HEK293 (cell line): ENCODE data around the gene RNU1-2.

Experiments
- CTCF ChIP-seq: fragments of 450-650 bp; formaldehyde crosslinking; IDR thresholded peaks from 2 replicates; pipeline ENCODE4 v1.5.1; 2016; ENCODE audit warnings: missing biosample characterization, missing genetic modification characterization
- HOXC10 ChIP-seq: sonication (generic); formaldehyde crosslinking; IDR thresholded peaks from 2 replicates; pipeline ENCODE4 v1.8.1; 2023; ENCODE audit warnings: mild to moderate bottlenecking, missing genetic modification reagents
- KLF16 ChIP-seq: fragments of 450-650 bp; formaldehyde crosslinking; IDR thresholded peaks from 2 replicates; pipeline ENCODE4 v1.5.1; 2017; ENCODE audit warnings: missing biosample characterization, missing genetic modification characterization
- KLF7 ChIP-seq: fragments of 450-650 bp; formaldehyde crosslinking; IDR thresholded peaks from 2 replicates; pipeline ENCODE4 v1.5.1; 2016; ENCODE audit warnings: missing biosample characterization, missing genetic modification characterization, borderline replicate concordance
- PRDM1 ChIP-seq: fragments of 450-650 bp; formaldehyde crosslinking; IDR thresholded peaks from 2 replicates; pipeline ENCODE4; 2016; ENCODE audit warnings: missing biosample characterization, missing genetic modification characterization
- PRDM2 ChIP-seq: fragments of 450-650 bp; formaldehyde crosslinking; IDR thresholded peaks from 2 replicates; pipeline ENCODE4 v1.5.1; 2016; ENCODE audit warnings: missing biosample characterization, missing genetic modification characterization, borderline replicate concordance
- TRIM28 ChIP-seq: IDR thresholded peaks from 2 replicates; pipeline ENCODE4 v1.6.1; 2011; ENCODE audit warnings: low read length, control low read depth, borderline replicate concordance
- ZBTB8A ChIP-seq: fragments of 450-650 bp; formaldehyde crosslinking; IDR thresholded peaks from 2 replicates; pipeline ENCODE4 v1.5.1; 2016; ENCODE audit warnings: missing biosample characterization, missing genetic modification characterization
- ZNF121 ChIP-seq: fragments of 450-650 bp; formaldehyde crosslinking; IDR thresholded peaks from 2 replicates; pipeline ENCODE4 v1.5.1; 2016; ENCODE audit warnings: missing biosample characterization, missing genetic modification characterization
- ZNF16 ChIP-seq: fragments of 450-650 bp; formaldehyde crosslinking; IDR thresholded peaks from 2 replicates; pipeline ENCODE4 v1.5.1; 2016; ENCODE audit warnings: low read depth, missing biosample characterization, missing genetic modification characterization
- ZNF202 ChIP-seq: fragments of 450-650 bp; formaldehyde crosslinking; IDR thresholded peaks from 2 replicates; pipeline ENCODE4 v1.5.1; 2016; ENCODE audit warnings: missing biosample characterization, missing genetic modification characterization, borderline replicate concordance
- ZNF292 ChIP-seq: fragments of 450-650 bp; formaldehyde crosslinking; IDR thresholded peaks from 2 replicates; pipeline ENCODE4 v1.5.1; 2016; ENCODE audit warnings: low read depth, missing biosample characterization, missing genetic modification characterization, borderline replicate concordance
- ZNF37A ChIP-seq: fragments of 450-650 bp; IDR thresholded peaks from 2 replicates; pipeline ENCODE4 v1.5.1; 2018; ENCODE audit warnings: missing biosample characterization, missing genetic modification characterization
- ZNF416 ChIP-seq: fragments of 450-650 bp; formaldehyde crosslinking; IDR thresholded peaks from 2 replicates; pipeline ENCODE4 v1.5.1; 2016; ENCODE audit warnings: missing biosample characterization, missing genetic modification characterization
- ZNF426 ChIP-seq: fragments of 450-650 bp; formaldehyde crosslinking; IDR thresholded peaks from 2 replicates; pipeline ENCODE4 v1.5.1; 2017; ENCODE audit warnings: missing biosample characterization, missing genetic modification characterization, mild to moderate bottlenecking, inconsistent platforms, moderate library complexity
- ZNF544 ChIP-seq: fragments of 450-650 bp; formaldehyde crosslinking; IDR thresholded peaks from 2 replicates; pipeline ENCODE4 v1.5.0; 2017; ENCODE audit warnings: missing biosample characterization, missing genetic modification characterization
- ZNF571 ChIP-seq: fragments of 450-650 bp; formaldehyde crosslinking; IDR thresholded peaks from 2 replicates; pipeline ENCODE4 v1.5.0; 2017; ENCODE audit warnings: missing biosample characterization, missing genetic modification characterization
- ZNF610 ChIP-seq: fragments of 450-650 bp; formaldehyde crosslinking; IDR thresholded peaks from 2 replicates; pipeline ENCODE4 v1.5.1; 2016; ENCODE audit warnings: missing biosample characterization, missing genetic modification characterization, borderline replicate concordance
- ZNF837 ChIP-seq: fragments of 450-650 bp; formaldehyde crosslinking; IDR thresholded peaks from 2 replicates; pipeline ENCODE4 v1.5.1; 2016; ENCODE audit warnings: missing biosample characterization, missing genetic modification characterization
- TF ChIP-seq, protein P1 (sequence below): fragments of 450-650 bp; formaldehyde crosslinking; IDR thresholded peaks from 2 replicates; pipeline ENCODE4 v1.5.1; 2016; ENCODE audit warnings: missing biosample characterization, missing genetic modification characterization

The RNU1-2 gene

DNA sequence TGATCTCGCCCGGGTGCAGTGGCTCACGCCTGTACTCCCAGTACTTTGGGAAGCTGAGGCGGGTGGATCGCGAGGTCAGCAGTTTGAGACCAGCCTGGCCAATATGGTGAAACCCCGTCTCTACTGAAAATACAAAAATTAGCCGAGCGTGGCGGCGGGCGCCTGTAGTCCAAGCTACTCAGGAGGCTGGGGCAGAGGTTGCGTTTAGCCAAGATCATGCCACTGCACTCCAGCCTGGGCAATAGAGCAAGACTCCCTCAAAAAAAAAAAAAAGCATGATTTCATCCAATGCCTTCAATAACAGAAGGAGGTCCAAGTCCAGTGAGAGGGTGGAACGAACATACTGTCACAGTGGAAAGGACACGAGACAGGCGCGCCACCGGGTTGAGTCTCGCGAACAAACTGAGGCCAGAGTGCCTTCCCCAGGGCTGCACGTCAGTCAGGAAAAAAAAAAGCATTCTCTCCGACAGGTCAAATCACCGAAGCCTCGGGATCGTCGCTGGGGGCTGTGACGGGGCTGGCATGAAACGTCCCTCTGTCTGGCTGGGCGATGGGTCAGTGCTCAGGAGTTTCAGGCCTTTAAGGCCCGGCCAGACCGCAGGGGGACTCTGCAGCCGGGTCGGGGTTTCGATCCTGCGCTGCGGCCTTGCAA, 17.5 kb downstream of the RNU1-2 start (continued):
- TF ChIP-seq PRDM2 (tag by site-specific recombination) (no peak), ZNF426 (tag by site-specific recombination) (no peak), HOXC10 (CRISPR knock-in tag) (no peak), ZNF292 (tag by site-specific recombination) (no peak), PRDM1 (tag by site-specific recombination) (no peak), TRIM28 (0 out of 2 replicates have a peak, but pooled peaks have one; percentile 26), KLF16 (tag by site-specific recombination) (no peak), ZNF544 (tag by site-specific recombination) (no peak), ZNF37A (tag by site-specific recombination) (no peak), ZNF16 (tag by site-specific recombination) (no peak), ZNF202 (tag by site-specific recombination) (no peak), CTCF (no peak), ZNF121 (tag by site-specific recombination) (peak; percentile 76; the same call in 1 of the 2 replicates), ZNF571 (no peak), ZBTB8A (no peak), ZNF610 (tag by site-specific recombination) (0 out of 2 replicates have a peak, but pooled peaks have one; percentile 42), KLF7 (tag by site-specific recombination) (0 out of 2 replicates have a peak, but pooled peaks have one; percentile 13), ZNF416 (tag by site-specific recombination) (no peak), ZNF837 (tag by site-specific recombination) (no peak)
- TF ChIP-seq, protein P1, sequence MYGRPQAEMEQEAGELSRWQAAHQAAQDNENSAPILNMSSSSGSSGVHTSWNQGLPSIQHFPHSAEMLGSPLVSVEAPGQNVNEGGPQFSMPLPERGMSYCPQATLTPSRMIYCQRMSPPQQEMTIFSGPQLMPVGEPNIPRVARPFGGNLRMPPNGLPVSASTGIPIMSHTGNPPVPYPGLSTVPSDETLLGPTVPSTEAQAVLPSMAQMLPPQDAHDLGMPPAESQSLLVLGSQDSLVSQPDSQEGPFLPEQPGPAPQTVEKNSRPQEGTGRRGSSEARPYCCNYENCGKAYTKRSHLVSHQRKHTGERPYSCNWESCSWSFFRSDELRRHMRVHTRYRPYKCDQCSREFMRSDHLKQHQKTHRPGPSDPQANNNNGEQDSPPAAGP (tag by site-specific recombination) = peak; percentile 27; the same call in 1 of the 2 replicates
- TF ChIP-seq, all 188 proteins: peak for 20
